LoVo (cell line): ENCODE results near the gene RIMBP2.

Experiments used
- DNase-seq: peaks from one replicate; pipeline ENCODE4 v3.0.0-alpha.2; 2016; ENCODE audit warnings: low spot score

Gene RIMBP2

GRCh38 chr12:130438243-130438620, 277.9 kb downstream of the RIMBP2 start:
- DNase-seq = no peak

- no peak for DNase-seq
Measured at GRCh38 chr12:130437555-130438242, 278.4 kb downstream of the RIMBP2 start.

GRCh38 chr12:130436741-130437501, 279.2 kb downstream of the RIMBP2 start:
- DNase-seq = no peak

GRCh38 chr12:130435826-130436225, 280.3 kb downstream of the RIMBP2 start:
- DNase-seq = no peak

GRCh38 chr12:130435331-130435730, 280.8 kb downstream of the RIMBP2 start:
- DNase-seq = no peak

GRCh38 chr12:130434560-130434959, 281.5 kb downstream of the RIMBP2 start:
- DNase-seq = no peak

- no peak for DNase-seq
Measured at GRCh38 chr12:130433834-130434233, 282.3 kb downstream of the RIMBP2 start.

GRCh38 chr12:130433411-130433810, 282.7 kb downstream of the RIMBP2 start:
- no peak for DNase-seq

GRCh38 chr12:130431176-130431575, 284.9 kb downstream of the RIMBP2 start:
- DNase-seq = no peak

- DNase-seq = no peak
Measured at GRCh38 chr12:130429656-130430505, 286.2 kb downstream of the RIMBP2 start.

- DNase-seq = no peak
Measured at GRCh38 chr12:130428116-130428515, 288.0 kb downstream of the RIMBP2 start.

GRCh38 chr12:130427381-130427887, 288.7 kb downstream of the RIMBP2 start:
- no peak for DNase-seq

GRCh38 chr12:130425698-130426245, 290.3 kb downstream of the RIMBP2 start:
- DNase-seq = no peak

GRCh38 chr12:130424858-130425697, 291.0 kb downstream of the RIMBP2 start:
- no peak for DNase-seq

GRCh38 chr12:130423991-130424857, 291.9 kb downstream of the RIMBP2 start:
- DNase-seq = no peak

GRCh38 chr12:130423136-130423535, 293.0 kb downstream of the RIMBP2 start:
- no peak for DNase-seq

- no peak for DNase-seq
Measured at GRCh38 chr12:130422676-130423075, 293.4 kb downstream of the RIMBP2 start.

GRCh38 chr12:130421896-130422295, 294.2 kb downstream of the RIMBP2 start:
- DNase-seq = no peak

GRCh38 chr12:130420071-130420470, 296.0 kb downstream of the RIMBP2 start:
- DNase-seq = no peak

- no peak for DNase-seq
Measured at GRCh38 chr12:130419116-130419515, 297.0 kb downstream of the RIMBP2 start.
